ENCODE measurements around the gene TMEM139.

DNA sequence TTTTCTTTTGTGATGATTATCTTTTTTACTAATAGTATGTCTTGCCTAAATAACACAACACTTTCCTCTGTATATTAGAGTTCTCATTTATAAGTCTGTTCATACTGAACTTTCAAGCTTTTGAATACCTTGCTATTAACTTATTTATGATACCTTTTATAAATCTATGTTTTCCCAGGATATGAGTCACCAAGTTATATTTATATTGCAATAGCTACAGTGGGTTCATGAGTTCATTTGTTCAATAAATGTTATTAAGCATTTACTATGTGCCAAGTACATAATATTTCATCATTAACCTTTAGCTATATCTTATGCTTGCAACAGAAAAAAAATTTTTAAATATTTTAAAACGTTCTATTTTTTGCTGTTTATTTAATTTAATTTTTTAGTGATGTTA is 49.5 kb downstream of the TMEM139 start:
- TF ChIP-seq EZH2 (IDR thresholded peaks at IDR 0.05) (no peak), POLR2AphosphoS5 (IDR thresholded peaks at IDR 0.05; ENCODE audit: borderline replicate concordance, low read depth, low read length) (no peak), FOXP2 (optimal IDR thresholded peaks at IDR 0.05; ENCODE audit: control extremely low read depth, extremely low read length, insufficient read depth) (no peak)
